Kidney epithelial cell (primary cell): ENCODE results near the gene GNMT. TPM values are rescaled to one million over a fixed set of nuclear protein-coding genes. Genes with fewer than 3 reads are reported as not detected.

Source experiments
- DNase-seq: peaks from one replicate; pipeline ENCODE4 v3.0.0-alpha.2; 2010; ENCODE audit warnings: low read depth
- H3K27me3 ChIP-seq: 2 replicates; pipeline ENCODE4 v1.6.0; 2011; ENCODE audit warnings: low read length; ENCODE audit not compliant: control insufficient read depth, insufficient read depth
- H3K36me3 ChIP-seq: 2 replicates; pipeline ENCODE4 v1.5.1; 2011; ENCODE audit warnings: low read length; ENCODE audit not compliant: control insufficient read depth, insufficient read depth
- H3K4me3 ChIP-seq: 2 replicates; pipeline ENCODE4 v1.5.1; 2011; ENCODE audit warnings: low read depth, mild to moderate bottlenecking, control low read depth, low read length
- CTCF ChIP-seq: IDR thresholded peaks from 2 replicates; pipeline ENCODE4 v1.5.1; 2011; ENCODE audit warnings: mild to moderate bottlenecking, moderate library complexity, low read length, control low read depth, inconsistent platforms; ENCODE audit not compliant: insufficient read depth, poor library complexity, severe bottlenecking
- total RNA-seq: library from RNA; depleted of rRNA; stranded (reverse); fragments of >200 nt; gene quantifications from 2 replicates; pipeline ENCODE4 v1.2.3, GENCODE V29; 2015

GNMT gene
- total RNA-seq, 1 donor from 2014 or later = not detected

GRCh38 chr6:42979523-42980177, 19.1 kb downstream of the GNMT start:
- DNase-seq = no peak
- Histone ChIP-seq H3K36me3 (no peaks in the 10 kb centered on the region), H3K4me3 (peak overlapping the region; percentile 67), H3K27me3 (no peaks in the 10 kb centered on the region)
- TF ChIP-seq CTCF = no peak

- Histone ChIP-seq H3K4me3 (no peak overlapping the region), H3K36me3 (no peaks in the 10 kb centered on the region), H3K27me3 (no peaks in the 10 kb centered on the region)
- no peak for TF ChIP-seq CTCF
- DNase-seq = no peak
Measured at GRCh38 chr6:42981836-42982235, 21.3 kb downstream of the GNMT start.

GRCh38 chr6:42984001-42984923, 23.7 kb downstream of the GNMT start, which contains the start of gene PPP2R5D:
TSS of gene PPP2R5D (plus strand) at chr6:42984570. CDS start at chr6:42984678, 108 bp downstream.
- Histone ChIP-seq H3K27me3 (no peaks in the 10 kb centered on the region), H3K4me3 (peak within 1 kb of the TSS; percentile 62), H3K36me3 (no peaks in the 10 kb centered on the region)
- DNase-seq = peak; percentile 96
- no peak for TF ChIP-seq CTCF

GRCh38 chr6:42984924-42985475, 24.4 kb downstream of the GNMT start:
- no peak for TF ChIP-seq CTCF
- no peaks in the 10 kb centered on the region for H3K36me3 ChIP-seq

GRCh38 chr6:42987533-42988451, 27.2 kb downstream of the GNMT start:
- Histone ChIP-seq H3K4me3 (no peak overlapping the region), H3K27me3 (no peaks in the 10 kb centered on the region), H3K36me3 (no peaks in the 10 kb centered on the region)
- no peak for TF ChIP-seq CTCF
- no peak for DNase-seq

More at GRCh38 chr6:42984924-42985475, 24.4 kb downstream of the GNMT start:
- DNase-seq = no peak
- Histone ChIP-seq H3K27me3 (no peaks in the 10 kb centered on the region), H3K4me3 (peak overlapping the region; percentile 62)
